Measurements from ENCODE around the gene FTSJ1.

- TF ChIP-seq CTCF (IDR thresholded peaks at IDR 0.05) (no peak), POLR2A (IDR thresholded peaks at IDR 0.05) (no peak)
These were observed 3.8 kb upstream of the FTSJ1 start for GRCh38 chrX:48472225-48472624.

Measured in stomach (tissue), 4 donors.